Kidney epithelial cell (primary cell): ENCODE results near the gene GUK1. TPM values are rescaled to one million over a fixed set of nuclear protein-coding genes. Genes with fewer than 3 reads are reported as not detected.
A peak's percentile ranks its signal among the peaks of the same experiment; 100 is the strongest.

Experiments used
- DNase-seq: peaks from one replicate; pipeline ENCODE4 v3.0.0-alpha.2; 2010; ENCODE audit warnings: low read depth
- H3K27me3 ChIP-seq: 2 replicates; pipeline ENCODE4 v1.6.0; 2011; ENCODE audit warnings: low read length; ENCODE audit not compliant: control insufficient read depth, insufficient read depth
- H3K36me3 ChIP-seq: 2 replicates; pipeline ENCODE4 v1.5.1; 2011; ENCODE audit warnings: low read length; ENCODE audit not compliant: control insufficient read depth, insufficient read depth
- H3K4me3 ChIP-seq: 2 replicates; pipeline ENCODE4 v1.5.1; 2011; ENCODE audit warnings: low read depth, mild to moderate bottlenecking, control low read depth, low read length
- total RNA-seq: library from RNA; depleted of rRNA; stranded (reverse); fragments of >200 nt; gene quantifications from 2 replicates; pipeline ENCODE4 v1.2.3, GENCODE V29; 2015
- TF ChIP-seq, protein P1 (sequence below): IDR thresholded peaks from 2 replicates; pipeline ENCODE4 v1.5.1; 2011; ENCODE audit warnings: mild to moderate bottlenecking, moderate library complexity, low read length, control low read depth, inconsistent platforms; ENCODE audit not compliant: insufficient read depth, poor library complexity, severe bottlenecking

Gene GUK1
- total RNA-seq, 1 donor from 2014 or later, result 302 TPM

- DNase-seq, result no peak
- no peaks in the 10 kb centered on the region for H3K36me3 ChIP-seq
- no peak overlapping the region for H3K4me3 ChIP-seq
- peaks cover 22% of the 10 kb centered on the region for H3K27me3 ChIP-seq
- TF ChIP-seq, protein P1, sequence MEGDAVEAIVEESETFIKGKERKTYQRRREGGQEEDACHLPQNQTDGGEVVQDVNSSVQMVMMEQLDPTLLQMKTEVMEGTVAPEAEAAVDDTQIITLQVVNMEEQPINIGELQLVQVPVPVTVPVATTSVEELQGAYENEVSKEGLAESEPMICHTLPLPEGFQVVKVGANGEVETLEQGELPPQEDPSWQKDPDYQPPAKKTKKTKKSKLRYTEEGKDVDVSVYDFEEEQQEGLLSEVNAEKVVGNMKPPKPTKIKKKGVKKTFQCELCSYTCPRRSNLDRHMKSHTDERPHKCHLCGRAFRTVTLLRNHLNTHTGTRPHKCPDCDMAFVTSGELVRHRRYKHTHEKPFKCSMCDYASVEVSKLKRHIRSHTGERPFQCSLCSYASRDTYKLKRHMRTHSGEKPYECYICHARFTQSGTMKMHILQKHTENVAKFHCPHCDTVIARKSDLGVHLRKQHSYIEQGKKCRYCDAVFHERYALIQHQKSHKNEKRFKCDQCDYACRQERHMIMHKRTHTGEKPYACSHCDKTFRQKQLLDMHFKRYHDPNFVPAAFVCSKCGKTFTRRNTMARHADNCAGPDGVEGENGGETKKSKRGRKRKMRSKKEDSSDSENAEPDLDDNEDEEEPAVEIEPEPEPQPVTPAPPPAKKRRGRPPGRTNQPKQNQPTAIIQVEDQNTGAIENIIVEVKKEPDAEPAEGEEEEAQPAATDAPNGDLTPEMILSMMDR, result no peak
Measured at GRCh38 chr1:228163007-228163753, 23.1 kb downstream of the GUK1 start.

DNA sequence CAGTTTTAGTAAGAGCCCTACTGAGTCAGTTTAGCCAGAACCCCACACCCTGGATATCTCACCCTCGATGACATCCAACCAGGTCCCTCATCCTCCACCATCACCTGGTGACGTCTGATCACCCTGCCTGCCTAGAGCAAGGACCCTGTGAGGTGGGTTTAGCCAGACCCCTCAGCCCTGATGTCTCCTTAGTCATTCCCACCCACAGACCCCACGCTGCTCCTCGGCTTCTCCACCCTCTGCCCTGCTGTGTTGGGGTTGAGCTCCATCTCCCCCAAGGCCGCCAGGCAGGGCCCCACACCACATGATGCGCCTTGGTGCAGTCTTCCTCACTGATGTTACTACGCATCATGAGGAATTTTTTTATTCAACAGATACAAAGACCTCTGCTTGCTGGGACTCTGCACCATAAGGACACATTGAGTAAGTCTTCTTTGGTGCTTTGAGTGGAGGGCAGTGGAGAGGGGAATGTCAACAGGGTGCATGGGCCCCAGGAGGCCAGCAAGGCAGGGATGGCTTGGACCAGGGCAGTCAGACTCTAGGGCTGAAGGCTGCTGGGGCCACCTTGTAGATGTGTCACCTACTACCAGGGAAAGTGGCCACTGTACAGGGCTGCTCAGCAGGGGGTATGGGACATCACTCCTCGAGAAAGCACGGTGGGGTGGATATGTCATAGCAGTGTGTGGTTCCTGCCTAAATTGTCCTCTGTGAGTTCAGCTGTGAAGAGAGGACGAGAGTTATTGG is 23.9 kb downstream of the GUK1 start:
- peaks cover 16% of the 10 kb centered on the region for H3K27me3 ChIP-seq
- H3K4me3 ChIP-seq, result no peak overlapping the region
- H3K36me3 ChIP-seq, result no peaks in the 10 kb centered on the region
- TF ChIP-seq, protein P1, result no peak
- DNase-seq, result no peak

GRCh38 chr1:228164561-228165371 is 24.7 kb downstream of the GUK1 start:
- TF ChIP-seq, protein P1, result no peak
- Histone ChIP-seq H3K4me3 (peak overlapping the region; percentile 54), H3K27me3 (peaks cover 10% of the 10 kb centered on the region), H3K36me3 (no peaks in the 10 kb centered on the region)
- no peak for DNase-seq

DNA sequence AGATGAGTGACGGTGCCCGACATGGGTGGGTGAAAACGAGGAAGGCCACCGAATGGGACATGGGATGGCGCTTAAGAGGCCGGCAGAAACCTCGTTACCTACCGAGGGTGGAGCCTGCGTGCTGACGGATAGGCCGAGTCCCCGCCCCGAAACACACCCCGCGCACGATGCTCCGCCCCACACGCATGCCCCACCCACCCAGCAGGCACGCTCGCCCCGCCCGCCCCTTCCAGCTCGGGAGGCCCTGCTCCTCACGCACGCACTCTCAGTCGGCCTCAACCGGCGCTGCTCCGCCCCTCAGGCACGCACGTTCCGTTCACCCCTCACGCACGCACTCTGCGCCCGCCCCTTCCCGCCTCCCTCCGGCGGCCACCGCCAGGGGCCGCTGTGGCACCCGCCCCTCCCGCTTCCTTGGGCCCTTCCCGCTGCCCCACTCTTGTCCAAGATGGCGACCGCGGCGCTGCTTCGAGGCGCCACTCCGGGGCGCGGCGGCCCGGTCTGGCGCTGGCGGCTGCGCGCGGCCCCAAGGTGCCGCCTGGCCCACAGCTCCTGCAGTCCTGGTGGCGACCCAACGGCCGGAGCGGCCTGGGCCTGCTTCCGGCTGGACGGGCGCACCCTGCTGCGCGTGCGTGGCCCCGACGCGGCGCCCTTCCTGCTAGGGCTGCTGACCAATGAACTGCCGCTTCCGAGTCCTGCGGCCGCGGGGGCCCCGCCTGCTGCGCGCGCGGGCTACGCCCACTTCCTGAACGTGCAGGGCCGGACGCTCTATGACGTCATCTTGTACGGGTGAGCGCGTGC is 25.5 kb downstream of the GUK1 start, which contains the start of gene IBA57:
IBA57 (plus strand) TSS at position 433 of the 798 bp plus-strand sequence; CDS start at position 446, 13 bp downstream.
- Histone ChIP-seq H3K4me3 (peak within 1 kb of the TSS; percentile 68), H3K36me3 (no peaks in the 10 kb centered on the region), H3K27me3 (peaks cover 4% of the 10 kb centered on the region)
- TF ChIP-seq, protein P1, result peak; percentile 77
- DNase-seq, result peak; percentile 85

GRCh38 chr1:228166170-228166936 is 26.3 kb downstream of the GUK1 start:
- peak; percentile 26 for DNase-seq
- TF ChIP-seq, protein P1, result peak; percentile 33
- Histone ChIP-seq H3K36me3 (no peaks in the 10 kb centered on the region), H3K4me3 (peak overlapping the region; percentile 68), H3K27me3 (peaks cover 4% of the 10 kb centered on the region)
